GM23248 (cell line): ENCODE measurements around the gene TP53RK.

Source experiments
- EZH2 ChIP-seq: fragments of 200-600 bp; sonication (generic); IDR thresholded peaks from 2 replicates; pipeline ENCODE4 v1.6.1; 2018; ENCODE audit warnings: antibody characterized with exemption, mild to moderate bottlenecking; ENCODE audit not compliant: insufficient read depth, poor library complexity, severe bottlenecking
- EZH2phosphoT487 ChIP-seq: fragments of 200-600 bp; sonication (generic); IDR thresholded peaks from 2 replicates; pipeline ENCODE4 v1.6.1; 2018; ENCODE audit warnings: antibody characterized with exemption, moderate library complexity, mild to moderate bottlenecking, low read depth; ENCODE audit not compliant: insufficient read depth

- no peak for TF ChIP-seq EZH2
- no peak for TF ChIP-seq EZH2phosphoT487
These were observed 49.2 kb downstream of the TP53RK start for GRCh38 chr20:46640044-46640443.
